HG03520 (cell line): ENCODE measurements around the gene PHLDB2.

Source experiments
- ATAC-seq: cut with Tn5 transposase; IDR thresholded peaks from one replicate; pipeline ENCODE4 v1.9.1; 2021; ENCODE audit warnings: mild to moderate bottlenecking, moderate library complexity; ENCODE audit not compliant: unreplicated experiment

PHLDB2 gene

DNA sequence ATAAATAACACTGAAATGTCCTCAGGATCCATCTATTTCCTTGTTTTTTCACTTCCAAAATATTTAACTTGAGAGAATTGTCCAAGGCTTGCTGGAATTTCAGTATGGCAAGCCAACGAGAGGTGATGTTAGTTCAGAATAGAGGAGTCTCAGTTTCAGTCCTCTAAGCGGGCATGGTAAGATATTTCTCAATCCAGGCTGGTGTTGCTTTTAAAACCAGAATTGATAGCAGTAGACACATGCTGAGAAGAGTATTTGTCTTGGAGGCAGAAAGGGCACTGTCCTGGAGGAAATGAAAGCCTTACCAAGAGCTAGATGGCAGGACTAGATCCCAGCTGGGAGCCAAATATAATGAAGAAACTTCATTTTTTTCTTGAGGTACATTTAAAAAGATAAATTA, 23.1 kb downstream of the PHLDB2 start:
- ATAC-seq: no peak

DNA sequence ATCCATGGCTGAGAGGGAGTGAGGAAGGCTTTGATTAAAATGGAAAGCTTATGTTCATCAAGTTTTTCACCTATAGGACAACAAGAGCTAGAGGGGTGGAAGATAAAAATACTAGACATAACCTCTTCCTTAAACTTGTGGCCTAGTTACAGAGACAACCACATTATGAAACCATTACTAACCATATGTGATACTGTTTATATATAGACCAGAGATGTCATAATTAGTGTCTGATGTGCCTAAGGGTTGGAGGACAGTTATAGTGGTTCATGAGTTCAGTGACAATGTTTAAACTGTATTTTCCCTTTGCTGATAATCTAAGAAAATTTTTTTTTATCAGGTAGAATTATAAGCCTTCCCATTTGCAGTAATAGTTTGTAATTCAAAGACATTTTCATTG, 23.7 kb downstream of the PHLDB2 start:
- ATAC-seq: peak; percentile 100

DNA sequence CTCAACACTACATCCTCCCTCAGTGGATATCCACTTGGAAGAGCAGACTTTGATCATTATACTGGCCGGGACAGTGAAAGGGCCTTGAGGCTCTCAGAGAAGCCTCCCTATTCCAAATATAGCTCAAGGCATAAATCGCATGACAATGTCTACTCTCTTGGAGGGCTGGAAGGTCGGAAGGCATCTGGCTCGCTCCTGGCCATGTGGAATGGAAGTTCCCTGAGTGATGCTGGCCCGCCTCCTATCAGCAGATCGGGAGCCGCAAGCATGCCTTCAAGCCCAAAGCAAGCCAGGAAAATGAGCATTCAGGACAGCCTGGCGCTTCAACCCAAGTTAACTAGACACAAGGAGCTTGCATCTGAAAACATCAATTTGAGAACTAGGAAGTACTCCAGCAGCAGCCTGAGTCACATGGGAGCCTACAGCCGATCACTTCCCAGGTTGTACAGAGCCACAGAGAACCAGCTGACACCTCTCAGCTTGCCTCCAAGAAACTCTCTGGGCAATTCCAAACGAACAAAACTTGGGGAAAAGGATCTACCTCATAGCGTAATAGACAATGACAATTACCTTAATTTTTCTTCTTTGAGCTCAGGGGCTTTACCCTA, 25.4 kb downstream of the PHLDB2 start:
- ATAC-seq: no peak

DNA sequence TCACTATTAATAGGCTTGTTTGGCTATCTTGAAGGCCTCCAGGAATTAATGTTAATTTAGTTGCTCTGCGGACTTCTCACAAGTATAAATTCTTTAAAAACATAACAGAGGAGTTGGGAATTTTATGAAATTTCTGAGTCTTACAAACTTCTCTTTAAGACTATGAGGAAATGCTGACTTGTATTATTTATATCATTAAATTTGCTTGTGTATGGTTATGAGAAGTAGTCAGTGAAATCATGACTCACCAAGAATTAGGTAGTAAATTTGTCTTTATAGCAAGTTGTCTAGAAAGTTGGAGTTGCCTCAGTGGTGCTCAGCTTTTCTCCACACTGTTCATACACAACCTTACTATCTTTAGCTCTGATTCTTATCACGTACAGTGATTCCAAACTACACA, 26.5 kb downstream of the PHLDB2 start:
- no peak for ATAC-seq

DNA sequence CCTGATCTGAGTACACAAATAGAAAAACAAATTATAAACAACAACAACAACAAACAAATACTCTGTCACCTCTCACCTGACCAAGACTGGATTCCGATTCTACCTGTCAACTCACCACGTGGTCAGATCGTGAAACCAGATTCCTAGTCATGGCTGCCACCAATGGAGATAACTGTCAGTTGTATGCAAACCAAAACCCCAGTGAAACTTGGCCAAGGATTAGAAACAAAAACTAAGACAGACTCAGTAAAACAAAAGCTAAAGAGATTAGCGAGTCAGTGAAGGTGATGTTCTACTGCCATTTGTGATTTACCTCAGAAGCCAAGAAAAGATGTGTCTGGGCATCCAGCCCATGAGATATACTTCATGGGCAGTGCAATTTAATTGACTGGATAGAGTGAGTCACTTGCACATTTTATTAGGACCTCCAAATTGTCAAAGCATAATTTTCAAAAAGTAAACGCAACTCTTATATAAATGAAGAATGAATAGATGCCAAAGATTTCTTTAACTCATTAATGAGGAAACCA, 31.1 kb downstream of the PHLDB2 start:
- ATAC-seq: no peak

DNA sequence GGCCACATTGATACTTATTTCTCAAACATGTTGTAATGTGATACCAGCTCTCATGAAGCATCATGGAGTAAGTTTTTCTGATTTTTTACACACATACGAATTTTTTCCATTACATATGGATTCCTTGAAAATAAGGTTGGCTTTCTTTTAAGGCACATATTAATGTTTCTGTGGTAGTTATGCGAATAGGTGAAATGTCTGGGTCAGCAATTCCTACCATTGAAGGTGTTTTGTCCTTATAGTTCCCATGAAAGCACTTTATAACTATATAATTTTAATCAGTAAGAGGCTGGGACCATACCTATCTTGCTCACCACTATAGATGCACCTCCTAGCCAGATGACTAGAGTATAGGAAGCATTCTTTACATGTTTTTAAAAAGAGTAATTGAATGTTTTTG, 33.0 kb downstream of the PHLDB2 start:
- no peak for ATAC-seq

GRCh38 chr3:111895071-111895470, 36.0 kb downstream of the PHLDB2 start:
- no peak for ATAC-seq

GRCh38 chr3:111899966-111900365, 40.9 kb downstream of the PHLDB2 start:
- ATAC-seq: no peak

GRCh38 chr3:111901637-111902036, 42.6 kb downstream of the PHLDB2 start:
- no peak for ATAC-seq

DNA sequence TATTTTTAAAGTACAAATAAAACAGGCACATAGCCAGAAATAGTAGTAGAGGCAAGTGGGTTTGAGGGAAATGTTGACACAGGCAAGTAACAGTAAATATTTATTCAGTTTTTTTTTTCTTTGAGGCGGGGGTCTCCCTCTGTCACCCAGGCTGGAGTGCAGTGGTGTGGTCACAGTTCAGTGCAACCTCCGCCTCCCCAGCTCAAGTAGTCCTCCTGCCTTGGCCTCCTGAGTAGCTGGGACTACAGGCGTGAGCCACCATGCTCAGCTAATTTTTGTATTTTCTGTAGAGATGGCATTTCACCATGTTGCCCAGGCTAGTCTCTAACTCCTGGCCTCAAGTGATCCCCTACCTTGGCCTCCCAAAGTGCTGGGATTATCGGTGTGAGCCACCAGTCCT, 43.5 kb downstream of the PHLDB2 start:
- ATAC-seq: no peak

DNA sequence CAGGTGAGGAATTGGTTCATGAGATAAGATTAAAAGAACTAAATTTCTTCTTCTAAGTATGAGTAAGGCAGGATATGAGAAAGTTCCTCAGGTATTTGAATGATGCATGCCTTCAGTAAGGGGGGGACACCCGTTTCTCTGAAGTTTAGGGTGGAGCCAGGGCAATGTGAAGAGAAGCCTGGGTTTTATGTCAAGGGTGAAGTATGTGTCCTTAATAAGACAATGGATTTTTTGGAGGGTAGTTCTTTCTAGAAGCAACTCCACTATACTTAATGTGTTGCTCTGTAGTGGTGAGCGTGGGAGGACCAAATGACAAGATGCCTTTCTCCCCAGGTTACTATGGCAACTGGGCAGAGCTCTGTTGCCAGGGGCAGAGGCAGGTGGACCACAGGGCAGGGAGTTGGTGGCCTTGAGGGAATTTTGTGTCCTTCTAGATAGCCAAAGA, 44.0 kb downstream of the PHLDB2 start:
- no peak for ATAC-seq

- no peak for ATAC-seq
Measured at GRCh38 chr3:111904376-111905241, 45.5 kb downstream of the PHLDB2 start.

DNA sequence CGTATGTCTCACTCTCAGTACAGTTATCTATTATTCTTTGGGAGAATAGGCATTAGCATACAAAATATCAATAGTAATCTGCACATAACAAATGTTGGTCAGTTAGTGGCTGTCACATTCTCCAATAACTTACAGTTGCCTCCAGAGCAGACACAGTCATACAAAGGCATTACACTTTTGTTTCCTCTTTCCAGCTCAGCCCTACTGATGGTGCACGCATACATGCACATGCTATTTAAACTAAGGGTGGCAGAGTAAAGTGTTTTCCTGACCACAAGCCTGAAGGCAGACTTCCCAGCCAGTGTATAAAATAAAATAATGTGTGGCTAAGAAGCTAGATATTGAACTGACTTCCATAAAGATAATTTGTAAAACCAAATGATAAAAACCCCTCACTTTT, 47.6 kb downstream of the PHLDB2 start:
- no peak for ATAC-seq

DNA sequence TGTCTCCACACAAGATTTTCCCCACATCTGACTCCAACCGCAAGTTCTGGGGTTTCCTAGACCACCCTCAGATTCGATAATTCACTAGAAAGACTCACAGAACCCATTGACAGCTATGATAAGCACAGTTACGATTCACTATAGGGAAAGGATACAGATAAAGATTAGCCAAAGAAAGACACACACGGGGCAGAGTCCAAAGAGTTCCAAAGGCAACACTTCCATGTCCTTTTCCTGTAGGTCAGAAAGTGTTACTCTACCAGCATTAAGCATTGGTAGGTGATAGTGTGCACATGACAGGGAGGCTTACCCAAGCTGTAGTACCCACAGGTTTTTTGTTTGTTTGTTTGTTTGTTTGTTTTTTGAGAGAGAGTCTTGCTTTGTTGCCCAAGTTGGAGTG, 48.1 kb downstream of the PHLDB2 start:
- ATAC-seq: no peak

DNA sequence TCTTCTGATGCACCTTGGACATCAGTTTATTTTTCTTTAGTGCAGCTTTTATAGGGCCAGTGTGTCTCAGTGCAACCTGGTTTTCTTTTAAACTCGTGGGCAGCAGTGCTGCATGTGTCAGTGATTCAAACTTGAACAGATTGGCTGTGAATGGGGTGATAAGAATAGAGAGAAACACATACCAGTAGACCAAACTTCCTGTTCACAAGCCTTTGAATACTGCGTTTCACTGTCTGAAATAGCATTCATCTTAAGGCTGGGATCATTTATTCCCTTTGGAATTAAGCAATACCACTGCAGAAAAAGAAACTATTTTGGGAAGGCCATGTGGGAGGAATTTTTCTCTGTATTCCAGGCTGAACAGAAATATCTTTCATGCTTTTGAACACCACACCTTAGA, 51.7 kb downstream of the PHLDB2 start:
- ATAC-seq: no peak

DNA sequence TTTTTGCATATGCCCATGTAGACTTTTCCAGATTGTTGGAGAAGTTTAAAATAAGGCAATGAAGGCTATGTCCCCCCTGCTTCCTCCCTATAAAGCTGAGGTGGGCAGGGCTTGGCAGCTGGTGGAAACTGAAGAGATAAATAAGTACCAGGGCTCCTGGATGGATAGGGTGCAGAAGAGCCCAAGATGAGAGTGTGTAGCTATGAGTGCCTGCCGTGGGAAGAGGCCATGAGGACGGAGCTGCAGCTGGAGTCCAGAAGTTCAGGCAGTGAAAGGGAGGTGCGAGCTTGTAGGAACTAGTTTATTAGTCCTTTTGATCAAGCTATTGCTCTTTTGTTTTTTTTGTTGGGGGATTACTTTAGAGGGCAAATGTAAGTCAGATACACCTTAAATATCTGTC, 52.4 kb downstream of the PHLDB2 start:
- no peak for ATAC-seq

DNA sequence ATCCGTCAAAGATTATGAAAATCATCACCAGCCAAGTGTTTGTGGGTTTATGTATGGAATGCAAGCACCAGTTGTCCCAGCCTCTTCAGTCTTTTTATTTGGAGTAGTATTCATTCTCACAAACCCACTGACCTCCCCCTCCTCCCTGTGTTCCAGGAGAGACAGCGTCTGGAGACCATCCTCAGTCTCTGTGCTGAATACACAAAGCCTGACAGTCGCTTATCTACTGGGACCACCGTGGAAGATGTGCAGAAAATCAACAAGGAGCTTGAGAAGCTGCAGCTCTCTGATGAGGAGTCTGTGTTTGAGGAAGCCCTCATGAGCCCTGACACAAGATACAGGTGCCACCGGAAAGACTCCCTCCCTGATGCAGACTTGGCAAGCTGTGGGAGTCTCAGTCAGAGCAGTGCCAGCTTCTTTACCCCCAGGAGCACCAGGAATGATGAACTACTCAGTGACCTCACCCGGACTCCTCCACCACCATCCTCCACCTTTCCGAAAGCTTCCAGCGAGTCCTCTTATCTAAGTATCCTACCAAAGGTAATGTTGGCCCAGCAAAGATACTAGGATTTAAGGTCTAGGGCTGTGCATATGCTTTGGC, 54.2 kb downstream of the PHLDB2 start:
- ATAC-seq: no peak

DNA sequence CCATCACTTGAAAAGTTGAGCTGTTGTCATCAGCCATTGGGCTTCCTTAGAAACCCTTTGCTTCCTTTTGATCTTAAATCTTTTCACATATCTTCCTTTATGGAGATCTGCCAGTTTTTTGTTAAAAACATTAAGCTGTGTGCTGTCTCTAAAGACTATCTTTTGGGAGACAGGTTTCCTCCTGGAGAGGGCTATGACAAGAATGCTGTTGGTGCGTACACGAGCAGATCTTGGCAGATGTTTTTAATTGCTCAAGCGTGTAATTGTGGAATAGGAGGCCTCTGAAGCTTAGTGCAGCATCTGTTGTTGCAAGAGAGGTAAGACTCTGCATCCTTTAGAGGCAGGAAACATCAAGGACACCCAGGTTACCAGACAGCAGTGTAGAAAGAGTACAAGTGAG, 56.8 kb downstream of the PHLDB2 start:
- no peak for ATAC-seq

DNA sequence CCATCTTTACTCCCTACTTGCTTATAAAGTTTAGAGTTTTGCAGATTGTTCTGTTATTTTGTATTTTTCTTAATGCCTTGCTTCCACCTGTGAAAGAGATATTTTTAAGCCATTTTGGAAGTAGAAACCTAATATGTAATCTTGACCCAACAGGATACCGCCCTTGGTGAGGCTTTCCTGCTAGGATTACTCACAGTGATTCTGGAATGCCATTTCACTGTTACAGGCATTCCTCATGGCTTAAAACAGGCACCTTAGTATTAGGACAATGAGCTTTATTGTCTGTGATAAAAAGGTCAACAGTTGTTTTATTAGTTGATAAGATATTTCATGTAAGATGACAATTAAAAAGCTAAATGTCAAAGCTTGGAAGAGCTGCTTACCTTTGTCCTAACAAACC, 58.2 kb downstream of the PHLDB2 start:
- no peak for ATAC-seq

- ATAC-seq: no peak
Measured at GRCh38 chr3:111919370-111920065, 60.5 kb downstream of the PHLDB2 start.

DNA sequence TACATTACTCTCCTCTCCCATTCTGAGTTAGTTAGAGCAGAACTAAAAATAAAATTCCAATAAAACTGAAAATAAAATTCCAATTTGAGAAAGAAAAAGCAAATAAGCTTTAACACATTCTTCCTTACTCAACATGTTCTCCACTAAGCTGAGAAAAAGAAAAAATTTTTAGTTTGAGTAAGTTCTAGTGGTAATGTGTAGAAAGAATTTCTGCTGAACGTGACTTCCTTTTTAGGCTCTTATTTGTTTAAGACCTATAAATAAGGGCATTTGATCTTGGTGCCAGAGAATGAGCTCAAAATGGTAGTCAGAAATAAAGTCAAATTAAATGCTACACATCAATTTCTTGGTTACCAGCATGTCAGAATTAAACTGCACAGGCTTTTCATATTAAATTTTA, 62.1 kb downstream of the PHLDB2 start:
- ATAC-seq: no peak
